Measurements from ENCODE around the gene FRMD4B.
"Not testable (repeated sequence)": the region's sequence is repeated elsewhere in the genome, so short reads cannot be mapped to it uniquely, and the experiment has no call there.

Gene FRMD4B

GRCh38 chr3:69325151-69325550 lies 60.7 kb downstream of the FRMD4B start:
- in situ Hi-C loops (cut with MboI; ENCODE audit: low sequenced_read_pairs) = no loop called here

- in situ Hi-C loops (cut with MboI; ENCODE audit: low sequenced_read_pairs) = no loop called here
Observed at GRCh38 chr3:69324362-69325025, 61.4 kb downstream of the FRMD4B start.

GRCh38 chr3:69323941-69324340 lies 61.9 kb downstream of the FRMD4B start:
- in situ Hi-C loops (cut with MboI; ENCODE audit: low sequenced_read_pairs) = no loop called here

- in situ Hi-C loops (cut with MboI; ENCODE audit: low sequenced_read_pairs) = not testable (repeated sequence)
Observed at GRCh38 chr3:69322512-69322911, 63.4 kb downstream of the FRMD4B start.

- in situ Hi-C loops (cut with MboI; ENCODE audit: low sequenced_read_pairs) = no loop called here
Observed at GRCh38 chr3:69322158-69322509, 63.8 kb downstream of the FRMD4B start.

- in situ Hi-C loops (cut with MboI; ENCODE audit: low sequenced_read_pairs) = no loop called here
Observed at GRCh38 chr3:69321301-69322157, 64.4 kb downstream of the FRMD4B start.

GRCh38 chr3:69320871-69321271 lies 65.0 kb downstream of the FRMD4B start:
- in situ Hi-C loops (cut with MboI; ENCODE audit: low sequenced_read_pairs) = no loop called here

GRCh38 chr3:69319652-69320051 lies 66.2 kb downstream of the FRMD4B start:
- in situ Hi-C loops (cut with MboI; ENCODE audit: low sequenced_read_pairs) = no loop called here

GRCh38 chr3:69318410-69318809 lies 67.5 kb downstream of the FRMD4B start:
- in situ Hi-C loops (cut with MboI; ENCODE audit: low sequenced_read_pairs) = no loop called here

- in situ Hi-C loops (cut with MboI; ENCODE audit: low sequenced_read_pairs) = no loop called here
Observed at GRCh38 chr3:69313251-69313650, 72.6 kb downstream of the FRMD4B start.

- in situ Hi-C loops (cut with MboI; ENCODE audit: low sequenced_read_pairs) = no loop called here
Observed at GRCh38 chr3:69309814-69310213, 76.1 kb downstream of the FRMD4B start.

- in situ Hi-C loops (cut with MboI; ENCODE audit: low sequenced_read_pairs) = no loop called here
Observed at GRCh38 chr3:69306239-69307185, 79.4 kb downstream of the FRMD4B start.

- in situ Hi-C loops (cut with MboI; ENCODE audit: low sequenced_read_pairs) = no loop called here
Observed at GRCh38 chr3:69305011-69305410, 80.9 kb downstream of the FRMD4B start.

- in situ Hi-C loops (cut with MboI; ENCODE audit: low sequenced_read_pairs) = no loop called here
Observed at GRCh38 chr3:69304396-69304795, 81.5 kb downstream of the FRMD4B start.

- in situ Hi-C loops (cut with MboI; ENCODE audit: low sequenced_read_pairs) = no loop called here
Observed at GRCh38 chr3:69300296-69300695, 85.6 kb downstream of the FRMD4B start.

GRCh38 chr3:69299344-69299743 lies 86.5 kb downstream of the FRMD4B start:
- in situ Hi-C loops (cut with MboI; ENCODE audit: low sequenced_read_pairs) = no loop called here

GRCh38 chr3:69297501-69297900 lies 88.4 kb downstream of the FRMD4B start:
- in situ Hi-C loops (cut with MboI; ENCODE audit: low sequenced_read_pairs) = no loop called here

GRCh38 chr3:69296995-69297394 lies 88.9 kb downstream of the FRMD4B start:
- in situ Hi-C loops (cut with MboI; ENCODE audit: low sequenced_read_pairs) = no loop called here

GRCh38 chr3:69294014-69294766 lies 91.7 kb downstream of the FRMD4B start:
- in situ Hi-C loops (cut with MboI; ENCODE audit: low sequenced_read_pairs) = no loop called here

- in situ Hi-C loops (cut with MboI; ENCODE audit: low sequenced_read_pairs) = no loop called here
Observed at GRCh38 chr3:69292959-69293574, 92.8 kb downstream of the FRMD4B start.
